GM18505 (cell line): ENCODE measurements around the gene ADAMTS15.

ENCODE experiments used
- ATAC-seq: cut with Tn5 transposase; IDR thresholded peaks from one replicate; pipeline ENCODE4 v1.9.1; 2021; ENCODE audit not compliant: unreplicated experiment
- POLR2A ChIP-seq: IDR thresholded peaks from 4 replicates; pipeline ENCODE4 v1.6.1; 2011; ENCODE audit warnings: borderline replicate concordance; ENCODE audit not compliant: insufficient read depth, insufficient read length; ENCODE audit errors: extremely low read depth

The ADAMTS15 gene

GRCh38 chr11:130488848-130489584, 40.6 kb downstream of the ADAMTS15 start:
- no peak for ATAC-seq

GRCh38 chr11:130489716-130490115, 41.3 kb downstream of the ADAMTS15 start:
- TF ChIP-seq POLR2A = no peak
- ATAC-seq = no peak

More at GRCh38 chr11:130488848-130489584, 40.6 kb downstream of the ADAMTS15 start:
- TF ChIP-seq POLR2A = no peak

- TF ChIP-seq POLR2A = no peak
- ATAC-seq = no peak
Measured at GRCh38 chr11:130490682-130491449, 42.4 kb downstream of the ADAMTS15 start.

- no peak for TF ChIP-seq POLR2A
- ATAC-seq = no peak
Measured at GRCh38 chr11:130498181-130498580, 49.7 kb downstream of the ADAMTS15 start.

- no peak for TF ChIP-seq POLR2A
- no peak for ATAC-seq
Measured at GRCh38 chr11:130499828-130500227, 51.4 kb downstream of the ADAMTS15 start.

- ATAC-seq = no peak
- no peak for TF ChIP-seq POLR2A
Measured at GRCh38 chr11:130504317-130504716, 55.9 kb downstream of the ADAMTS15 start.

- no peak for ATAC-seq
- no peak for TF ChIP-seq POLR2A
Measured at GRCh38 chr11:130508913-130509312, 60.5 kb downstream of the ADAMTS15 start.

- TF ChIP-seq POLR2A = no peak
- ATAC-seq = no peak
Measured at GRCh38 chr11:130509942-130510341, 61.5 kb downstream of the ADAMTS15 start.

GRCh38 chr11:130510407-130511006, 62.1 kb downstream of the ADAMTS15 start:
- no peak for ATAC-seq
- no peak for TF ChIP-seq POLR2A

- ATAC-seq = no peak
- no peak for TF ChIP-seq POLR2A
Measured at GRCh38 chr11:130511765-130512164, 63.3 kb downstream of the ADAMTS15 start.

- TF ChIP-seq POLR2A = no peak
- no peak for ATAC-seq
Measured at GRCh38 chr11:130512662-130513061, 64.2 kb downstream of the ADAMTS15 start.

GRCh38 chr11:130513132-130513531, 64.7 kb downstream of the ADAMTS15 start:
- ATAC-seq = no peak

GRCh38 chr11:130514316-130514715, 65.9 kb downstream of the ADAMTS15 start:
- ATAC-seq = no peak
- no peak for TF ChIP-seq POLR2A

More at GRCh38 chr11:130513132-130513531, 64.7 kb downstream of the ADAMTS15 start:
- TF ChIP-seq POLR2A = no peak

GRCh38 chr11:130514851-130515250, 66.4 kb downstream of the ADAMTS15 start:
- ATAC-seq = no peak
- TF ChIP-seq POLR2A = no peak

GRCh38 chr11:130515829-130516553, 67.5 kb downstream of the ADAMTS15 start:
- ATAC-seq = no peak
- no peak for TF ChIP-seq POLR2A
